ENCODE data around the gene KNDC1.

KNDC1 gene

DNA sequence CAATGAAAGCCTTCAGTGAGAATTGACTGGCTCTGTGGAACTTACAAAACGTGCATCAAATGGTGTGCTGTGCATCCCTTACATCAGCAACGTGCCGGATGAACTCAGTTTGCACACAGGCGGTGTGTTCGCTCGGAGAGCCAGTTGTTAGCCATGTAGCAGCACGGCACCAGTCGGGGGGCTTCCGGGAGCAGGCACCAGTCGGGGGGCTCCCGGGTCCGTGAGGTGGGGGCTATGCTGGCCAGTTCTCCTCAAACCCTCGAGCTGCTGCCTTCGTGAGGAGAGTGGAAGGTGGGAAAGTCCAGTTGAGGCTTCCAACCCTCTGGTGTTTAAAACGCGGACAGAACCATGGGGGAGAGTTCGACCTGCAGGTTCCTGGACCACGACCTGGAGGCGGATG, 35.1 kb downstream of the KNDC1 start:
- TF ChIP-seq, protein P1, sequence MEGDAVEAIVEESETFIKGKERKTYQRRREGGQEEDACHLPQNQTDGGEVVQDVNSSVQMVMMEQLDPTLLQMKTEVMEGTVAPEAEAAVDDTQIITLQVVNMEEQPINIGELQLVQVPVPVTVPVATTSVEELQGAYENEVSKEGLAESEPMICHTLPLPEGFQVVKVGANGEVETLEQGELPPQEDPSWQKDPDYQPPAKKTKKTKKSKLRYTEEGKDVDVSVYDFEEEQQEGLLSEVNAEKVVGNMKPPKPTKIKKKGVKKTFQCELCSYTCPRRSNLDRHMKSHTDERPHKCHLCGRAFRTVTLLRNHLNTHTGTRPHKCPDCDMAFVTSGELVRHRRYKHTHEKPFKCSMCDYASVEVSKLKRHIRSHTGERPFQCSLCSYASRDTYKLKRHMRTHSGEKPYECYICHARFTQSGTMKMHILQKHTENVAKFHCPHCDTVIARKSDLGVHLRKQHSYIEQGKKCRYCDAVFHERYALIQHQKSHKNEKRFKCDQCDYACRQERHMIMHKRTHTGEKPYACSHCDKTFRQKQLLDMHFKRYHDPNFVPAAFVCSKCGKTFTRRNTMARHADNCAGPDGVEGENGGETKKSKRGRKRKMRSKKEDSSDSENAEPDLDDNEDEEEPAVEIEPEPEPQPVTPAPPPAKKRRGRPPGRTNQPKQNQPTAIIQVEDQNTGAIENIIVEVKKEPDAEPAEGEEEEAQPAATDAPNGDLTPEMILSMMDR (conservative IDR thresholded peaks at IDR 0.05; ENCODE audit: low read depth, low read length), result no peak
- Histone ChIP-seq H3K9ac (no peak overlapping the region), H2AFZ (ENCODE audit: low read depth) (no peak overlapping the region), H4K20me1 (ENCODE audit: insufficient read depth) (no peaks in the 10 kb centered on the region), H3K79me2 (ENCODE audit: insufficient read depth, low read depth) (no peaks in the 10 kb centered on the region), H3K4me2 (no peak overlapping the region), H3K27me3 (ENCODE audit: insufficient read depth, low read depth) (peaks cover 18% of the 10 kb centered on the region; the same call in 1 of the 2 replicates), H3K36me3 (ENCODE audit: insufficient read depth) (no peaks in the 10 kb centered on the region), H3K4me1 (ENCODE audit: low read depth, poor library complexity, severe bottlenecking) (no peaks in the 10 kb centered on the region), H3K27ac (no peak overlapping the region), H3K4me3 (IDR thresholded peaks at IDR 0.05; ENCODE audit: insufficient read depth, low read depth, low read length) (no peak overlapping the region)

DNA sequence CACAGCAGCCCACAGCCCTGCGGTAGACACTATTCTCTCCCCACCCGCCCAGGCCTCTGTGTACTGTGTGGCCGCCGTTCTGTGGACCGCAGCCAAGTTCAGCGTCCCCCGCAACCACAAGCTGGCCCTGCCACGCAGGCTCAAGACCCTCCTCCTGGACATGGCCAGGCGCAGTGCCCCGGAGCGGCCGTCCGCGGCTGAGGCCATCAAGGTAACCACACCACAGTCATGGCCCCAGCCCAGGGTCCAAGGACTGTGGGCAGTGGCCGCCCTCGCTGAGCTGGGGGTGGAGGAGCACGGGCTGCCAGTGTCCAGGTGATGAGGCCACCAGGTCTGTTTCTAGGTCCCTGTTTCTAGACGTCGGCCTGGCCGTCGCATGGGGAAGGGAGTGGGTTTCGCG, 35.6 kb downstream of the KNDC1 start:
- Histone ChIP-seq H3K9ac (no peak overlapping the region), H3K4me2 (no peak overlapping the region), H3K27ac (no peak overlapping the region), H2AFZ (ENCODE audit: low read depth) (no peak overlapping the region), H3K4me1 (ENCODE audit: low read depth, poor library complexity, severe bottlenecking) (no peaks in the 10 kb centered on the region), H4K20me1 (ENCODE audit: insufficient read depth) (no peaks in the 10 kb centered on the region), H3K4me3 (IDR thresholded peaks at IDR 0.05; ENCODE audit: insufficient read depth, low read depth, low read length) (no peak overlapping the region), H3K79me2 (ENCODE audit: insufficient read depth, low read depth) (no peaks in the 10 kb centered on the region), H3K27me3 (ENCODE audit: insufficient read depth, low read depth) (peaks cover 19% of the 10 kb centered on the region; the same call in 1 of the 2 replicates), H3K36me3 (ENCODE audit: insufficient read depth) (no peaks in the 10 kb centered on the region)
- TF ChIP-seq, protein P1 (conservative IDR thresholded peaks at IDR 0.05; ENCODE audit: low read depth, low read length), result no peak

DNA sequence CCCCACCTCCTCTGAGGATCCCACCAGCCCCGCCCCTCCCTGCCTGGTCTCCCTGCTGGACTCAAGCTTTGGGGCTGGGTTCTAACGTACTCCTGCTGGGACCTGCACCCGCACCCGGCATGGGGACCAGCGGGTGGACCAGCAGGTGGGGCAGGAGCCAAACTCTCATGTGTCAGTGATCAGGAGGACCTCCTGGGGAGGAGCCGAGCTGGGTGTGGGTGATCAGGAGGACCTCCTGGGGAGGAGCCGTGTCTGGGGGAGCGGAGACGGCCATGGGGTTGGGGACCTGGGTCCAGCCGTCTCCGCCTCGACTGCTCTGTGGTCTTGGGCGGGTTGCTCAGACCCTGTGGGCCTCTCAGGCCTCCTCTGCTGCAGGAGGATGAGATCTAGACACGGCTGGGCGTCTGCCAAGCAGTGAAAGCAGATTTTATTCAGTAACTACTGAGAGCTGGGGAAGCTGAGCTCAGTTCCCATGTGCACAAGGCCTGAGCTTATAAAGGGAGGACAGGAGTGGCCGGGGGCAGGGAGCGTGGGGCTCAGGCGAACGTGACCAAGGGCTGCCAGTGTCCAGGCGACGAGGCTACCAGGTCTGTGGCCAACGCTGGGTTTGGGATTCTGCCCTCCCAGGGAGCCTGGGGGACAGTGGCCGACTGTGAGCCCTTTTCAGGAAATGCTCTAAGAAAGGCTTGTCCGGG, 36.3 kb downstream of the KNDC1 start:
- Histone ChIP-seq H3K4me1 (ENCODE audit: low read depth, poor library complexity, severe bottlenecking) (no peaks in the 10 kb centered on the region), H4K20me1 (ENCODE audit: insufficient read depth) (no peaks in the 10 kb centered on the region), H3K27ac (no peak overlapping the region), H3K36me3 (ENCODE audit: insufficient read depth) (no peaks in the 10 kb centered on the region), H3K4me2 (no peak overlapping the region), H3K4me3 (IDR thresholded peaks at IDR 0.05; ENCODE audit: insufficient read depth, low read depth, low read length) (no peak overlapping the region), H2AFZ (ENCODE audit: low read depth) (no peak overlapping the region), H3K27me3 (ENCODE audit: insufficient read depth, low read depth) (peaks cover 26% of the 10 kb centered on the region; the same call in 1 of the 2 replicates), H3K9ac (no peak overlapping the region), H3K79me2 (ENCODE audit: insufficient read depth, low read depth) (no peaks in the 10 kb centered on the region)
- TF ChIP-seq, protein P1 (conservative IDR thresholded peaks at IDR 0.05; ENCODE audit: low read depth, low read length), result no peak

DNA sequence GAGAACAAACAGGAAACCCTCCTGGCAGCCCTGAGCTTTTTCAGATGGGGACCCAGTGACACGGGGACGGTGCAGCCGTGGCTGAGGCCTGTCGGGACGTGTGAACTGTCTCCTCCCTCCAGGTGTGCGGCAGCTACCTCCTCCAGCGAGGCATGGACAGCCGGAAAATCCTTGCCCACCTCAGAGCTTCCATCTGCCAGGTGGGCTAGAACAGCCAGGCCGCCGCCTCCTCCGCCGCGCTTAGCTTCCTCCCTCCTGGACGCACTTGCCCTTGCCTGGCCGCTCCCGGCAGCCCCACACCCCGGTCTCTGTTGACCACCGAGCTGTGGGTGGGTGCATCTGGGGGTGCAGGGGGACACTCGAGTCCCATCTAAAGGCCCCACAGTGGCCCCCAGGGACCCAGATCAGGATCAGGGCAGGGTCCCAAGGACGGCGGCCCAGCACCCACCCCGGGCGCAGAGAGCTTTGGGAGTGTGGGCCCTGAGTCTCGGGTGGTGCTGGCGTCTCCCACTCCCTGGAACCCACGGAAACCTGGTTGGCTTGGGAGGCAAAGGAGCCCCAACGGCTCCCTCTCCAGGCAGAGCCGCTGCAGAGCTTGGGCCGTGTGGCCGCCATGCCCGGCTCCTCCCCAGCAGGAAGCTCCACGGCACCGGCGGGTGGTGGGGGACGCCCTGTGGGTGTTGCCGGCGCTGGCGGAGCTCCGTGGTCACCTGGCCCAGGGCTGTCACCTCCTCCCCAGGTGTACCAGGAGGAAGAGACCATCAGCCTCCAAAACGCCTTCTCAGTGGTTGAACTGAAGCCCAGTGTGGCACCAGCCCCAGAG, 37.1 kb downstream of the KNDC1 start:
- no peaks in the 10 kb centered on the region for H4K20me1 ChIP-seq (ENCODE audit: insufficient read depth)
- no peaks in the 10 kb centered on the region for H3K4me1 ChIP-seq (ENCODE audit: low read depth, poor library complexity, severe bottlenecking)
- no peak overlapping the region for H2AFZ ChIP-seq (ENCODE audit: low read depth)
- no peak overlapping the region for H3K4me3 ChIP-seq (IDR thresholded peaks at IDR 0.05; ENCODE audit: insufficient read depth, low read depth, low read length)
- H3K36me3 ChIP-seq (ENCODE audit: insufficient read depth), result no peaks in the 10 kb centered on the region
- H3K4me2 ChIP-seq, result no peak overlapping the region
- TF ChIP-seq, protein P1 (conservative IDR thresholded peaks at IDR 0.05; ENCODE audit: low read depth, low read length), result no peak
- H3K27ac ChIP-seq, result no peak overlapping the region
- H3K9ac ChIP-seq, result no peak overlapping the region
- no peaks in the 10 kb centered on the region for H3K79me2 ChIP-seq (ENCODE audit: insufficient read depth, low read depth)
- peaks cover 33% of the 10 kb centered on the region for H3K27me3 ChIP-seq (ENCODE audit: insufficient read depth, low read depth)

Data from KMS-11 (cell line).